Right cardiac atrium (tissue), 5 donors: ENCODE measurements around the gene LRRN2. TPM values are rescaled to one million over a fixed set of nuclear protein-coding genes. Genes with fewer than 3 reads are reported as not detected.

ENCODE experiments used
- ATAC-seq, 2 donors: fragments of 200-7000 bp; cut with Tn5 transposase; one replicate each; pipeline versions ENCODE4 v1.8.0 to v1.9.1; 2020; ENCODE audit warnings: moderate library complexity in 2 of 2, mild to moderate bottlenecking in 1 of 2
- DNase-seq, 3 donors: peaks; one replicate each; pipeline ENCODE4 v3.0.0-alpha.2; 2020
- H3K27ac ChIP-seq: one replicate; pipeline ENCODE4 v1.5.1; 2013; ENCODE audit warnings: mild to moderate bottlenecking, low read length, control low read depth, moderate library complexity
- H3K27me3 ChIP-seq: one replicate; pipeline ENCODE4 v1.6.1; 2013; ENCODE audit not compliant: control insufficient read depth, insufficient read depth
- H3K4me1 ChIP-seq: one replicate; pipeline ENCODE4 v1.6.1; 2013; ENCODE audit warnings: low read length; ENCODE audit not compliant: control insufficient read depth, insufficient read depth
- H3K4me3 ChIP-seq: one replicate; pipeline ENCODE4 v1.5.1; 2013; ENCODE audit warnings: low read length, control low read depth
- H3K9me3 ChIP-seq: one replicate; pipeline ENCODE4 v1.6.1; 2013; ENCODE audit warnings: low read length; ENCODE audit not compliant: control insufficient read depth
- WGBS: extraction: QIAGEN DNeasy Blood & Tissue Kit; methylation state at CpG from one replicate; pipeline ENCODE4 v1.1.7; 2013; 5-methylcytosine and 5-hydroxymethylcytosine counted together
- intact Hi-C, 4 donors: fragments of 100-400 bp; cut with DNase I; formaldehyde crosslinking; loops; one replicate each; pipeline versions ENCODE4 v1.11.0 to v1.14.0; 2022 to 2023
- polyA plus RNA-seq: library from polyadenylated mRNA; stranded (reverse); fragments of 200-250 nt; gene quantifications from one replicate; pipeline ENCODE4 v1.2.3, GENCODE V29; 2013
- total RNA-seq, 4 donors: library from RNA; stranded (reverse); fragmentation: NEBNext Ultra II Directional; extraction: Animal tissue kit (Norgen Biotek cat#: 25700); gene quantifications; one replicate each; pipeline ENCODE4 v1.2.1, GENCODE V29; 2021
- donor health status: healthy with polysubstance abuse.
- donor health status: DM: no; HTN: yes; CAD: no.
- donor health status: DM: no; HTN: no; CAD: no.
- donor health status: DM: no; HTN: yes; CAD: no; lungs with severe emphysema.
- donor health status: DM: yes; HTN: yes; CAD: no.

LRRN2 gene
- total and polyA plus RNA-seq, 5 donors: 4.8 to 31.6 (median 21.4) TPM

- Histone ChIP-seq H3K27ac (no peak overlapping the region), H3K9me3 (no peaks in the 10 kb centered on the region), H3K4me1 (peaks cover 2% of the 10 kb centered on the region), H3K27me3 (no peaks in the 10 kb centered on the region), H3K4me3 (no peak overlapping the region)
- ATAC-seq (no peak), DNase-seq (no peak)
- intact Hi-C loops: loop anchor here in 1 of 4 donors (10.0 kb wide), 1 partner anchor 47 kb away; no protein-coding TSS in a partner anchor
- 95% methylated on average over 2 of the region's 2 CpGs for WGBS
Observed at GRCh38 chr1:204688007-204688406, 2.5 kb upstream of the LRRN2 start.

GRCh38 chr1:204684571-204685235, 835 bp downstream of the LRRN2 start:
- Histone ChIP-seq H3K4me3 (peak overlapping the region; percentile 67), H3K27ac (peak overlapping the region; percentile 24), H3K27me3 (no peaks in the 10 kb centered on the region), H3K9me3 (no peaks in the 10 kb centered on the region), H3K4me1 (peaks cover 2% of the 10 kb centered on the region)
- peak; percentile 23 to 73 (median 58) for DNase-seq
- intact Hi-C loops: loop anchor here in 1 of 4 donors (10.0 kb wide), 1 partner anchor 50 kb away; no protein-coding TSS in a partner anchor
- ATAC-seq: peak; percentile 29 to 49
- WGBS: 1% methylated on average over 42 of the region's 42 CpGs

GRCh38 chr1:204684206-204684570, 1.4 kb downstream of the LRRN2 start:
- intact Hi-C loops: loop anchor here in 1 of 4 donors (10.0 kb wide), 1 partner anchor 51 kb away; no protein-coding TSS in a partner anchor
- WGBS: 23% methylated on average over 14 of the region's 14 CpGs
- no peaks in the 10 kb centered on the region for H3K9me3 ChIP-seq
- peak overlapping the region; percentile 67 for H3K4me3 ChIP-seq
- ATAC-seq: peak; percentile 16 to 37
- H3K27ac ChIP-seq: peak overlapping the region; percentile 5
- peaks cover 2% of the 10 kb centered on the region for H3K4me1 ChIP-seq
- H3K27me3 ChIP-seq: no peaks in the 10 kb centered on the region
- no peak for DNase-seq

GRCh38 chr1:204683284-204684205, 2.0 kb downstream of the LRRN2 start:
- intact Hi-C loops: loop anchor here in 1 of 4 donors (10.0 kb wide), 1 partner anchor 51 kb away; no protein-coding TSS in a partner anchor
- 69% methylated on average over 10 of the region's 10 CpGs for WGBS
- no peak overlapping the region for H3K27ac ChIP-seq

GRCh38 chr1:204680461-204680860, 5.1 kb downstream of the LRRN2 start:
- Histone ChIP-seq H3K4me3 (no peak overlapping the region), H3K27me3 (no peaks in the 10 kb centered on the region)
- WGBS: 67% methylated on average over 7 of the region's 7 CpGs

More at GRCh38 chr1:204683284-204684205, 2.0 kb downstream of the LRRN2 start:
- Histone ChIP-seq H3K27me3 (no peaks in the 10 kb centered on the region), H3K9me3 (no peaks in the 10 kb centered on the region), H3K4me3 (no peak overlapping the region), H3K4me1 (peaks cover 2% of the 10 kb centered on the region)
- DNase-seq (no peak), ATAC-seq (no peak)

GRCh38 chr1:204680051-204680450, 5.5 kb downstream of the LRRN2 start:
- DNase-seq (no peak), ATAC-seq (no peak)
- 75% methylated on average over 3 of the region's 3 CpGs for WGBS
- Histone ChIP-seq H3K4me3 (no peak overlapping the region), H3K4me1 (no peaks in the 10 kb centered on the region), H3K27ac (no peak overlapping the region), H3K27me3 (no peaks in the 10 kb centered on the region), H3K9me3 (no peaks in the 10 kb centered on the region)
- intact Hi-C loops: loop anchor here in 1 of 4 donors (10.0 kb wide), 1 partner anchor 55 kb away; no protein-coding TSS in a partner anchor

More at GRCh38 chr1:204680461-204680860, 5.1 kb downstream of the LRRN2 start:
- no peak overlapping the region for H3K27ac ChIP-seq
- H3K9me3 ChIP-seq: no peaks in the 10 kb centered on the region
- intact Hi-C loops: loop anchor here in 1 of 4 donors (10.0 kb wide), 1 partner anchor 54 kb away; no protein-coding TSS in a partner anchor
- ATAC-seq: peak; percentile 49 to 57
- peak; percentile 48 to 86 (median 84) for DNase-seq
- H3K4me1 ChIP-seq: peaks cover under 1% of the 10 kb centered on the region

- Histone ChIP-seq H3K4me1 (no peaks in the 10 kb centered on the region), H3K4me3 (no peak overlapping the region), H3K27ac (no peak overlapping the region), H3K9me3 (no peaks in the 10 kb centered on the region), H3K27me3 (no peaks in the 10 kb centered on the region)
- intact Hi-C loops: loop anchor here in 1 of 4 donors (10.0 kb wide), 1 partner anchor 86 kb away; no protein-coding TSS in a partner anchor
- WGBS: 68% methylated on average over 7 of the region's 7 CpGs
- DNase-seq: no peak
- ATAC-seq: no peak
Observed at GRCh38 chr1:204678721-204679475, 6.6 kb downstream of the LRRN2 start.

GRCh38 chr1:204677864-204678263, 7.7 kb downstream of the LRRN2 start:
- WGBS: 56% methylated on average over 9 of the region's 9 CpGs
- no peaks in the 10 kb centered on the region for H3K27me3 ChIP-seq
- intact Hi-C loops: loop anchor here in 1 of 4 donors (10.0 kb wide), 1 partner anchor 87 kb away; no protein-coding TSS in a partner anchor
- H3K9me3 ChIP-seq: no peaks in the 10 kb centered on the region
- H3K27ac ChIP-seq: no peak overlapping the region
- DNase-seq (no peak), ATAC-seq (no peak)
- H3K4me1 ChIP-seq: no peaks in the 10 kb centered on the region
- H3K4me3 ChIP-seq: no peak overlapping the region

- no peaks in the 10 kb centered on the region for H3K9me3 ChIP-seq
- H3K4me1 ChIP-seq: no peaks in the 10 kb centered on the region
- no peak for DNase-seq
- H3K27me3 ChIP-seq: no peaks in the 10 kb centered on the region
- no peak overlapping the region for H3K4me3 ChIP-seq
- intact Hi-C loops: loop anchor here in 1 of 4 donors (10.0 kb wide), 1 partner anchor 89 kb away; no protein-coding TSS in a partner anchor
- no peak overlapping the region for H3K27ac ChIP-seq
- no peak for ATAC-seq
- 86% methylated on average over 2 of the region's 2 CpGs for WGBS
Observed at GRCh38 chr1:204676043-204676442, 9.5 kb downstream of the LRRN2 start.
